HG02678 (cell line): ENCODE measurements around the gene GAPDH.
"Not testable (repeated sequence)": the region's sequence is repeated elsewhere in the genome, so short reads cannot be mapped to it uniquely, and the experiment has no call there.

ENCODE experiments used
- ATAC-seq: cut with Tn5 transposase; IDR thresholded peaks from one replicate; pipeline ENCODE4 v1.9.1; 2021; ENCODE audit warnings: mild to moderate bottlenecking, moderate library complexity; ENCODE audit not compliant: unreplicated experiment

Gene GAPDH

GRCh38 chr12:6528539-6529235 lies 5.6 kb upstream of the GAPDH start:
- ATAC-seq: no peak

- no peak for ATAC-seq
Observed at GRCh38 chr12:6529291-6529737, 5.0 kb upstream of the GAPDH start.

GRCh38 chr12:6530576-6531260 lies 3.6 kb upstream of the GAPDH start:
- ATAC-seq: no peak

GRCh38 chr12:6532051-6532926 lies 2.0 kb upstream of the GAPDH start:
- ATAC-seq: no peak

GRCh38 chr12:6532927-6533652 lies 1.2 kb upstream of the GAPDH start:
- ATAC-seq: no peak

GRCh38 chr12:6533653-6533922 lies 729 bp upstream of the GAPDH start:
- no peak for ATAC-seq

- no peak for ATAC-seq
Observed at GRCh38 chr12:6534695-6534944, 303 bp downstream of the GAPDH start.

- peak; percentile 7 for ATAC-seq
Observed at GRCh38 chr12:6534945-6535696, 804 bp downstream of the GAPDH start.

- no peak for ATAC-seq
Observed at GRCh38 chr12:6535697-6535946, 1.3 kb downstream of the GAPDH start.

GRCh38 chr12:6535960-6536847 lies 1.9 kb downstream of the GAPDH start:
- no peak for ATAC-seq

GRCh38 chr12:6536894-6537579 lies 2.7 kb downstream of the GAPDH start:
- ATAC-seq: no peak

- not testable (repeated sequence) for ATAC-seq
Observed at GRCh38 chr12:6537580-6538419, 3.5 kb downstream of the GAPDH start.

- no peak for ATAC-seq
Observed at GRCh38 chr12:6538420-6539313, 4.3 kb downstream of the GAPDH start.

- no peak for ATAC-seq
Observed at GRCh38 chr12:6539314-6539682, 5.0 kb downstream of the GAPDH start.

GRCh38 chr12:6539707-6540134 lies 5.4 kb downstream of the GAPDH start:
- ATAC-seq: no peak

GRCh38 chr12:6540181-6540877 lies 6.0 kb downstream of the GAPDH start:
- ATAC-seq: peak; percentile 34
